ENCODE results near the gene DIP2B. TPM values are rescaled to one million over a fixed set of nuclear protein-coding genes. Genes with fewer than 3 reads are reported as not detected.

The DIP2B gene
- total RNA-seq, 1 donor from 2014 or later, result 37.1 TPM

- H3K27me3 Mint-ChIP-seq (ENCODE audit: insufficient read depth, low read depth), result no peaks in the 10 kb centered on the region
- Histone ChIP-seq H3K27ac (peak overlapping the region; percentile 24), H3F3A (ENCODE audit: low read depth) (peaks cover 3% of the 10 kb centered on the region), H3K27me3 (no peaks in the 10 kb centered on the region), H2AFZ (replicated peaks) (no peak overlapping the region), H3K9ac (no peak overlapping the region), H4K20me1 (ENCODE audit: low read depth) (peaks cover 3% of the 10 kb centered on the region), H3K79me2 (ENCODE audit: low read depth) (peaks cover 44% of the 10 kb centered on the region), H3K36me3 (no peaks in the 10 kb centered on the region), H3K4me3 (no peak overlapping the region), H3K4me1 (peaks cover 7% of the 10 kb centered on the region), H3K9me3 (ENCODE audit: low read depth) (no peaks in the 10 kb centered on the region), H3K4me2 (no peak overlapping the region)
- peaks cover 6% of the 10 kb centered on the region for H3K36me3 Mint-ChIP-seq
- TF ChIP-seq CTCF (IDR thresholded peaks at IDR 0.05) (no peak), EZH2 (IDR thresholded peaks at IDR 0.05) (no peak), EZH2phosphoT487 (IDR thresholded peaks at IDR 0.05) (no peak)
- no peaks in the 10 kb centered on the region for H3K9me3 Mint-ChIP-seq
- peaks cover 8% of the 10 kb centered on the region for H3K4me1 Mint-ChIP-seq
- no peak overlapping the region for H3K4me3 Mint-ChIP-seq
- no peak for DNase-seq (ENCODE audit: low spot score)
- peak overlapping the region; percentile 16 for H3K27ac Mint-ChIP-seq
Measured at GRCh38 chr12:50597200-50598195, 92.7 kb downstream of the DIP2B start.

GRCh38 chr12:50598321-50598862, 93.6 kb downstream of the DIP2B start:
- peaks cover 7% of the 10 kb centered on the region for H3K4me1 ChIP-seq
- no peak overlapping the region for H3K27ac Mint-ChIP-seq
- no peaks in the 10 kb centered on the region for H3K27me3 ChIP-seq
- H3K9ac ChIP-seq, result no peak overlapping the region
- peaks cover 8% of the 10 kb centered on the region for H3K4me1 Mint-ChIP-seq
- H4K20me1 ChIP-seq (ENCODE audit: low read depth), result peaks cover 3% of the 10 kb centered on the region
- no peaks in the 10 kb centered on the region for H3K27me3 Mint-ChIP-seq (ENCODE audit: insufficient read depth, low read depth)
- H3K36me3 Mint-ChIP-seq, result peaks cover 6% of the 10 kb centered on the region
- DNase-seq (ENCODE audit: low spot score), result no peak
- peak overlapping the region; percentile 24 for H3K27ac ChIP-seq
- TF ChIP-seq EZH2 (IDR thresholded peaks at IDR 0.05), result no peak
- TF ChIP-seq CTCF (IDR thresholded peaks at IDR 0.05), result no peak
- TF ChIP-seq EZH2phosphoT487 (IDR thresholded peaks at IDR 0.05), result no peak
- H3K4me2 ChIP-seq, result no peak overlapping the region
- H3K79me2 ChIP-seq (ENCODE audit: low read depth), result peaks cover 47% of the 10 kb centered on the region
- H3F3A ChIP-seq (ENCODE audit: low read depth), result peaks cover 3% of the 10 kb centered on the region
- H3K9me3 Mint-ChIP-seq, result no peaks in the 10 kb centered on the region
- H3K4me3 Mint-ChIP-seq, result no peak overlapping the region
- no peak overlapping the region for H2AFZ ChIP-seq (replicated peaks)
- H3K4me3 ChIP-seq, result no peak overlapping the region
- H3K36me3 ChIP-seq, result no peaks in the 10 kb centered on the region
- no peaks in the 10 kb centered on the region for H3K9me3 ChIP-seq (ENCODE audit: low read depth)

DNA sequence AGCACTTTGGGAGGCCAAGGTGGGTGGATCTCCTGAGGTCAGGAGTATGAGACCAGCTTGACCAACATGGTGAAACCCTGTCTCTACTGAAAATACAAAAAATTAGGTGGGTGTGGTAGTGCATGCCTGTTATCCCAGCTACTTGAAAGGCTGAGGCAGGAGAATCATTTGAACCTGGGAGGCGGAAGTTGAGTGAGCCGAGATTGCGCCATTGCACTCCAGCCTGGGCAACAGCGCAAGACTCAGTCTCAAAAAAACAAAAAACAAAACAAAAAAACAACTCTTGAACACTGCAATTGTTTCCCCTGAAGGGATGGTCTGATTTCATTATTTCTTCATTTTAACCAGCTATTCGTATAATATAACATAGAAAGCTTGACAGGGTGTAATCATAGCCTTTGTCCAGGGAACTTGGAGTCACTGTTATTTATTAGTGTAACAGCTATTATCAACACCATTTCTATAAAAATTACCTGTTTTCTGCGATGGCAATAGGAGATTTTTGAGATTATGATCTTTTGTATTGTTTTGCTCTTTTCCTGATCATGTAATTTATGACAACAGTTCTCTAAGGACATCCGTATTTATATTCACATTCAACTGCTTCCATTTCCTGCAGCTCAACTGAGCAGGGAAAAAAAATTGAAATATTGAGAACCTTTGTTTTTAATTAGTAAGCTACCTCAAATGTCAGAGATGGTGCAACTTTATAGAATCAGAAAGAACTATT, 94.7 kb downstream of the DIP2B start:
- no peak overlapping the region for H3K9ac ChIP-seq
- Mint-ChIP-seq H3K36me3 (peaks cover 6% of the 10 kb centered on the region), H3K4me1 (peaks cover 8% of the 10 kb centered on the region), H3K27me3 (ENCODE audit: insufficient read depth, low read depth) (no peaks in the 10 kb centered on the region), H3K27ac (no peak overlapping the region), H3K9me3 (no peaks in the 10 kb centered on the region), H3K4me3 (no peak overlapping the region)
- peaks cover 3% of the 10 kb centered on the region for H4K20me1 ChIP-seq (ENCODE audit: low read depth)
- peaks cover 3% of the 10 kb centered on the region for H3F3A ChIP-seq (ENCODE audit: low read depth)
- H2AFZ ChIP-seq (replicated peaks), result no peak overlapping the region
- H3K9me3 ChIP-seq (ENCODE audit: low read depth), result no peaks in the 10 kb centered on the region
- no peak overlapping the region for H3K4me3 ChIP-seq
- TF ChIP-seq CTCF (IDR thresholded peaks at IDR 0.05) (no peak), EZH2 (IDR thresholded peaks at IDR 0.05) (no peak), EZH2phosphoT487 (IDR thresholded peaks at IDR 0.05) (no peak)
- no peak for DNase-seq (ENCODE audit: low spot score)
- H3K27me3 ChIP-seq, result no peaks in the 10 kb centered on the region
- no peak overlapping the region for H3K27ac ChIP-seq
- no peak overlapping the region for H3K4me2 ChIP-seq
- H3K4me1 ChIP-seq, result peaks cover 7% of the 10 kb centered on the region
- no peaks in the 10 kb centered on the region for H3K36me3 ChIP-seq
- H3K79me2 ChIP-seq (ENCODE audit: low read depth), result peaks cover 44% of the 10 kb centered on the region

Measured in neural progenitor cell (in vitro differentiated cells).